ENCODE measurements around the gene HOXB9.

HOXB9 gene

GRCh38 chr17:48583708-48584222 lies 42.4 kb downstream of the HOXB9 start:
- DNase-seq (ENCODE audit: low spot score) = no peak

GRCh38 chr17:48582750-48583069 lies 43.4 kb downstream of the HOXB9 start:
- no peak for DNase-seq (ENCODE audit: low spot score)

- DNase-seq (ENCODE audit: low spot score) = no peak
Observed at GRCh38 chr17:48579760-48580554, 46.2 kb downstream of the HOXB9 start.

- no peak for DNase-seq (ENCODE audit: low spot score)
Observed at GRCh38 chr17:48579471-48579759, 46.7 kb downstream of the HOXB9 start.

- no peak for DNase-seq (ENCODE audit: low spot score)
Observed at GRCh38 chr17:48578616-48579470, 47.3 kb downstream of the HOXB9 start.

- DNase-seq (ENCODE audit: low spot score) = no peak
Observed at GRCh38 chr17:48577946-48578615, 48.1 kb downstream of the HOXB9 start, which contains the start of gene HOXB4. Gene HOXB4, minus strand, starts transcription at chr17:48578350. Its CDS starts 31 bp downstream, at chr17:48578319.

- DNase-seq (ENCODE audit: low spot score) = no peak
Observed at GRCh38 chr17:48577330-48577945, 48.7 kb downstream of the HOXB9 start.

- DNase-seq (ENCODE audit: low spot score) = no peak
Observed at GRCh38 chr17:48576479-48577309, 49.5 kb downstream of the HOXB9 start.

GRCh38 chr17:48575673-48576478 lies 50.3 kb downstream of the HOXB9 start:
- no peak for DNase-seq (ENCODE audit: low spot score)

- no peak for DNase-seq (ENCODE audit: low spot score)
Observed at GRCh38 chr17:48575066-48575582, 51.0 kb downstream of the HOXB9 start.

GRCh38 chr17:48574505-48575065 lies 51.6 kb downstream of the HOXB9 start:
- DNase-seq (ENCODE audit: low spot score) = no peak

- no peak for DNase-seq (ENCODE audit: low spot score)
Observed at GRCh38 chr17:48571826-48572417, 54.2 kb downstream of the HOXB9 start.

Measured in iPS-NIHi11 (cell line).